ENCODE data around the gene NDUFS6.

The NDUFS6 gene

GRCh38 chr5:1856596-1857255, 55.5 kb downstream of the NDUFS6 start:
- no peak for DNase-seq

DNA sequence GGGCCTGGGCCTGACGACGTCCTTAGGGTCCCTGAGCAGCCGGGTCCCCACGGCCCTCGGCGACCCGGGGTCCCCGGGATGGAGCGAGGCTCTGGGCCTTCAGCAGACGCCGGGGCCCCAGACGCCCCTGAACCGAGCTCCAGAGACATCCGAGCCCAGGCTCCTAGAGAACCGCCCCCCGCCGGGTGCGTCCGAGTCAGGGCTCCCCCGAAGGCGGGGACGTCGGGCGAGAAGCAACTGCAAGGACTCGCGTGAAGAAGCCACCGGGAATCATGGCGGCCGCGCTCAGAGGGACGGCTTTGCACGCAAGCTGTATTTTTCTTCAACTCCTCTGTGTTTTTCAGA, 56.0 kb downstream of the NDUFS6 start:
- no peak for DNase-seq

DNA sequence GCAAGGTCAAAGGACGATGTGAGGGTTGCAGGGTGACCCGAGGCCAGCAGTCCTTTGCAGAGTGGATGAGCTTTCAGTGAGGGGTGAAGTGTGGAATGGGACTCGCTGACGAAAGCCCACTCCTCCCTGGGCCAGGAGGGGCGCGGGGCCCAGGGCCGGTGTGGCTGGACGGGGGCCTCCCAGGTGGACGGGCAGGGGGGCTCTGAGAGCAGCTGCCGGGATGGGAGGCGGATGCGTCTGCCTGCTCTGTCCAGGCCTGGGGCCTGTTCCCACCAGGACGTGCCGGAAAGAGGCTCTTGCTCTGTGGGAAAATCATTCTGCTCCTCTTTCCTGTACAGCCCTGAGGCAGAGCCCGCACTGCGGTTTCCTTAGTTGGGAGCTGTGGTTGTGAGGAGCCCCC, 57.2 kb downstream of the NDUFS6 start:
- DNase-seq = no peak

GRCh38 chr5:1859099-1859498, 57.9 kb downstream of the NDUFS6 start:
- DNase-seq = no peak

- DNase-seq = no peak
These were observed 58.9 kb downstream of the NDUFS6 start for GRCh38 chr5:1860021-1860610.

GRCh38 chr5:1860949-1861348, 59.7 kb downstream of the NDUFS6 start:
- DNase-seq = no peak

GRCh38 chr5:1864896-1865440, 63.8 kb downstream of the NDUFS6 start:
- no peak for DNase-seq

GRCh38 chr5:1865486-1865885, 64.3 kb downstream of the NDUFS6 start:
- DNase-seq = no peak

Data from suppressor macrophage treated with lipopolysaccharide for 1 hour (primary cell).